Psoas muscle (tissue), 8 donors: ENCODE results near the gene KCNMB2. TPM values are rescaled to one million over a fixed set of nuclear protein-coding genes. Genes with fewer than 3 reads are reported as not detected.

Experiments used
- ATAC-seq, 4 donors: fragments of 200-7000 bp; cut with Tn5 transposase; one replicate each; pipeline ENCODE4 v1.9.1; 2020; ENCODE audit warnings: moderate library complexity in 3 of 4, mild to moderate bottlenecking in 2 of 4
- DNase-seq, 2 donors: peaks; one replicate each; pipeline ENCODE4 v3.0.0-alpha.2; 2020
- H3K27ac ChIP-seq: fragments of 200-600 bp; one replicate; pipeline ENCODE4 v1.8.0; 2022
- H3K27me3 ChIP-seq, 3 donors: fragments of 200-600 bp in 1 of 3; one replicate each; pipeline versions ENCODE4 v1.6.1 to v1.8.0; 2013 to 2022; ENCODE audit warnings: low read length in 2 of 3, mild to moderate bottlenecking in 2 of 3, moderate library complexity in 1 of 3; ENCODE audit not compliant: insufficient read depth in 3 of 3
- H3K36me3 ChIP-seq, 2 donors: fragments of 200-600 bp in 1 of 2; one replicate each; pipeline versions ENCODE4 v1.6.1 to v1.8.0; 2013 to 2022; ENCODE audit warnings: low read depth in 1 of 2, mild to moderate bottlenecking in 1 of 2, moderate library complexity in 1 of 2; ENCODE audit not compliant: insufficient read depth in 1 of 2
- H3K4me1 ChIP-seq: fragments of 200-600 bp; one replicate; pipeline ENCODE4 v1.8.0; 2022
- H3K4me3 ChIP-seq: fragments of 200-600 bp; one replicate; pipeline ENCODE4 v1.8.0; 2022; ENCODE audit warnings: mild to moderate bottlenecking
- H3K9me3 ChIP-seq: fragments of 200-600 bp; one replicate; pipeline ENCODE4 v1.8.0; 2022
- WGBS, 3 donors: extraction: QIAGEN DNeasy Blood & Tissue Kit; methylation state at CpG; one replicate each; pipeline versions ENCODE4 v1.1.6 to v1.1.7; 2013; 5-methylcytosine and 5-hydroxymethylcytosine counted together
- intact Hi-C, 2 donors: fragments of 100-400 bp; cut with DNase I; formaldehyde crosslinking; loops; one replicate each; pipeline versions ENCODE4 v1.11.0 to v1.14.2; 2022
- polyA plus RNA-seq, 3 donors: library from polyadenylated mRNA; stranded (reverse); fragments of 200-250 nt; gene quantifications; one replicate each; pipeline ENCODE4 v1.2.3, GENCODE V29; 2013
- total RNA-seq, 4 donors: library from RNA; stranded (reverse); fragmentation: NEBNext Ultra II Directional in 2 of 4; extraction: Animal tissue kit (Norgen Biotek cat#: 25700) in 2 of 4; gene quantifications; one replicate each; pipeline versions ENCODE4 v1.2.1 to v1.2.4, GENCODE V29; 2021 to 2023
- TF ChIP-seq, protein P1 (sequence below): fragments of 200-600 bp; IDR thresholded peaks from one replicate; pipeline ENCODE4 v1.8.0; 2022; ENCODE audit warnings: antibody characterized with exemption
- donor health status: healthy with polysubstance abuse.
- donor health status: DM: no; HTN: no; CAD: no; lungs with moderate emphysema.
- donor health status: Bipolar disorder and iron deficiency.
- donor health status: healthy.
- donor health status: DM: yes; HTN: yes; CAD: no.
- donor health status: DM: no; HTN: no; CAD: no.
- donor health status: DM: no; HTN: no; CAD: no.
- donor health status: DM: yes; HTN: yes; CAD: no.

The KCNMB2 gene
- total and polyA plus RNA-seq, 7 donors: not detected

DNA sequence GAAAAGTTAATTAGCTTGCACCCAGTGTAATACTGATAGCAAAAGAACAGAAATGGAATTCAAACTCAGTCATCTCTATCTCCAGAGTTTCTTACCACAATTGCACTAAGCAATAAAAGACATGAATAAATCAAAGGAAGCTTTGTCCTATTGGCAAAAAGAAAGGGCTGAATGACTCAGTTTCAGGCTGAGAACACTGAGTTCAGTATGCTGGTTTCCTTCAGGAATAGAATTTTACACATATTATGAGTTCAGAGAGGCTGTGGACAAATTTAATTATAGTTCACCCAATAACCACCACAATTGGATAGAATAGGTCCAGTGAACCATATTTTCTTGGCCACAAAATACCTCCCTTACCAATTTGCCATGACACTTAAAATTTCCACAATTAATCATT is 249.7 kb downstream of the KCNMB2 start:
- Histone ChIP-seq H3K9me3 (no peaks in the 10 kb centered on the region), H3K27me3 (no peaks in the 10 kb centered on the region), H3K4me1 (no peaks in the 10 kb centered on the region), H3K27ac (no peak overlapping the region), H3K36me3 (no peaks in the 10 kb centered on the region), H3K4me3 (no peak overlapping the region)
- ATAC-seq (no peak), DNase-seq (no peak)
- TF ChIP-seq, protein P1, sequence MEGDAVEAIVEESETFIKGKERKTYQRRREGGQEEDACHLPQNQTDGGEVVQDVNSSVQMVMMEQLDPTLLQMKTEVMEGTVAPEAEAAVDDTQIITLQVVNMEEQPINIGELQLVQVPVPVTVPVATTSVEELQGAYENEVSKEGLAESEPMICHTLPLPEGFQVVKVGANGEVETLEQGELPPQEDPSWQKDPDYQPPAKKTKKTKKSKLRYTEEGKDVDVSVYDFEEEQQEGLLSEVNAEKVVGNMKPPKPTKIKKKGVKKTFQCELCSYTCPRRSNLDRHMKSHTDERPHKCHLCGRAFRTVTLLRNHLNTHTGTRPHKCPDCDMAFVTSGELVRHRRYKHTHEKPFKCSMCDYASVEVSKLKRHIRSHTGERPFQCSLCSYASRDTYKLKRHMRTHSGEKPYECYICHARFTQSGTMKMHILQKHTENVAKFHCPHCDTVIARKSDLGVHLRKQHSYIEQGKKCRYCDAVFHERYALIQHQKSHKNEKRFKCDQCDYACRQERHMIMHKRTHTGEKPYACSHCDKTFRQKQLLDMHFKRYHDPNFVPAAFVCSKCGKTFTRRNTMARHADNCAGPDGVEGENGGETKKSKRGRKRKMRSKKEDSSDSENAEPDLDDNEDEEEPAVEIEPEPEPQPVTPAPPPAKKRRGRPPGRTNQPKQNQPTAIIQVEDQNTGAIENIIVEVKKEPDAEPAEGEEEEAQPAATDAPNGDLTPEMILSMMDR: no peak
- intact Hi-C loops: no loop called here

DNA sequence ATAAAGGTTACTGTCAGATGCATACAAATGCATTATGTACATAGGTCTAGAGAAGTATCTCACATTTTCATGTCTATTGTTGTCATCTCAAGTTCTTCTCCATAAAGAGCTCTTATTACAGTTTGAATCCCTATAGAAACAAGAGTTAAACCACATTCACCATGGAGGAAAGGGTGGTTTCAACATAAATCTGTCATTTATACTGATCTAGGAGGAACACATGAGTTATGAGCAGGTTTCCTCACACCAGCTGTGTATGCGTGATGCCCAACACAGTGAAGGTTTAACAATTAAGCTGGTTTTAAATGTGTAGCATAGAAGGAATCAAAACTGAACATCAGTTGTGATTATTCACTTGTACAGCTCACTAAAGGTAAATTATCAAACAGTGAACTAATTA is 251.7 kb downstream of the KCNMB2 start:
- Histone ChIP-seq H3K4me3 (no peak overlapping the region), H3K4me1 (no peaks in the 10 kb centered on the region), H3K9me3 (no peaks in the 10 kb centered on the region), H3K36me3 (no peaks in the 10 kb centered on the region), H3K27ac (no peak overlapping the region), H3K27me3 (no peaks in the 10 kb centered on the region)
- 32 to 77% (median 35%) methylated on average over 1 of the region's 1 CpG for WGBS, 3 donors
- TF ChIP-seq, protein P1: no peak
- intact Hi-C loops: no loop called here
- DNase-seq (no peak), ATAC-seq (no peak)

DNA sequence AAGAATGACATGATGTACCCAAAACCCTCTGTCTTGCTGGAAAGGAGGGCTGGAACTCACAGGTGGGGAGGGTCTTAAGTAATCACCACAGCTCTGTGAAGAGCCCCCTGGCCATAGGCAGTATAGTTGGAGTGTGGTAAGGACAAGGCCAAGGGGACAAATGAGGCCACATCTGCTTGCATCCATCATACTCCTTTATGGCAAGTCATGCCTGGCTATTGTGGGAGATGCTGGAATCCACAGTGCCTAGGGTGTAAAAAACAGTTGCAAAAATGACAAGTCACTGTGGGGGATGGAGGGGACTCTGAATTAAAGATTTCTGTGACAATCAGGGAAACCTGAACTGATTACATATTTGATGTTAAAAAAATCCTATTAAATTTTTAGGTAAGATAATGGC is 258.5 kb downstream of the KCNMB2 start:
- intact Hi-C loops: no loop called here
- Histone ChIP-seq H3K27me3 (no peaks in the 10 kb centered on the region), H3K27ac (no peak overlapping the region)

DNA sequence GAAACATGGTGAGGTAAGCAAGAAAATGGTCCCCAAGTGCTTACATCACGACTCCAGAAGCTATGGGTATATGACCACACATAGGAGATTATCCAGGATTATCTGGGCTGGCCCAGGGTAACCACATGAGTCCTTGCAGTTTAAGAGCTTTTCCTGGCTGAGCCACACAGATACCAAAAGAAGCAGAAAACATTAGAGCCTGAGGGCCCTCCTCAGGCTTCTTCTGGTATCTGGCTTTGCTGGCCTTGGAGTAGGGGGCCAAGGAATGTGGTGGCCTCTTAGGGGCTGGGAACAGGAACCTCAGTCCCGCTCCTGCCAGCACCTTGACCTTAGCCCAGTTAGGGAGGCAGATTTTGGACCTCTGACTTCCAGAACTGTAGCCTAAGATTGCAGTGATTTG is 259.1 kb downstream of the KCNMB2 start:
- no peak for ATAC-seq
- Histone ChIP-seq H3K4me1 (no peaks in the 10 kb centered on the region), H3K27ac (no peak overlapping the region), H3K36me3 (no peaks in the 10 kb centered on the region), H3K9me3 (no peaks in the 10 kb centered on the region), H3K4me3 (no peak overlapping the region), H3K27me3 (no peaks in the 10 kb centered on the region)
- DNase-seq: no peak
- intact Hi-C loops: no loop called here
- TF ChIP-seq, protein P1: no peak
- WGBS, 3 donors: 70 to 79% (median 71%) methylated on average over 2 of the region's 2 CpGs

More for the DNA sequence above, 258.5 kb downstream of the KCNMB2 start:
- no peaks in the 10 kb centered on the region for H3K36me3 ChIP-seq
- TF ChIP-seq, protein P1: no peak
- H3K9me3 ChIP-seq: no peaks in the 10 kb centered on the region
- no peak overlapping the region for H3K4me3 ChIP-seq
- H3K4me1 ChIP-seq: no peaks in the 10 kb centered on the region
- ATAC-seq (no peak), DNase-seq (no peak)

DNA sequence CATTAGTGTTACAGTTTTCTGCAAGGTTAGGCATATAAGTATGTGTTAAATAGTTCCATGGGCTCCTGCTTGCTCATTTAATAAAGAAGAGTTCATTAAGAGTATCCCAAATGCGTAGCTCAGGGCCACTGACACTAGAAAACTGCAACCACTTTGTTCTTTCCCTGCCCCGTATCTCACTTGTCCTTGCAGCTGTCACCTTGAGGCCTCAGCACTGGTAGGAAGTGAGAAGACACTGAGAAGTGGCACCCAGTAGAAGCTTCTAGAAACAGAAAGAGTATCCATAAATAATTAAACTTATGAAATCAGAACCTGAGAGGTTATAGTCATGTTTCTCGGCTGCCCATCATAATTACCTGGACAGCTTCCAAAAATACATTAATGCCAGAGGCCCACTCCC is 266.0 kb downstream of the KCNMB2 start:
- no peak for ATAC-seq

More for the DNA sequence above, 266.0 kb downstream of the KCNMB2 start:
- Histone ChIP-seq H3K27me3 (no peaks in the 10 kb centered on the region), H3K36me3 (no peaks in the 10 kb centered on the region), H3K4me3 (no peak overlapping the region), H3K27ac (no peak overlapping the region), H3K9me3 (no peaks in the 10 kb centered on the region), H3K4me1 (no peaks in the 10 kb centered on the region)
- DNase-seq: no peak
- TF ChIP-seq, protein P1: no peak
- intact Hi-C loops: no loop called here
- WGBS, 3 donors: 80 to 87% (median 85%) methylated on average over 3 of the region's 3 CpGs
